GM18951 (cell line): Measurements from ENCODE around the gene LRRC32.

Experiments
- POLR2A ChIP-seq: IDR thresholded peaks from 4 replicates; pipeline ENCODE4 v1.6.1; 2011; ENCODE audit warnings: mild to moderate bottlenecking; ENCODE audit not compliant: insufficient read length, insufficient read depth; ENCODE audit errors: extremely low read depth
- in situ Hi-C: fragments of 300-500 bp; cut with MboI; formaldehyde crosslinking; loops from one replicate; pipeline ENCODE4 v1.12.0; 2022; ENCODE audit warnings: low sequenced_read_pairs, mixed read lengths, inconsistent platforms; ENCODE audit not compliant: unreplicated experiment

The LRRC32 gene

DNA sequence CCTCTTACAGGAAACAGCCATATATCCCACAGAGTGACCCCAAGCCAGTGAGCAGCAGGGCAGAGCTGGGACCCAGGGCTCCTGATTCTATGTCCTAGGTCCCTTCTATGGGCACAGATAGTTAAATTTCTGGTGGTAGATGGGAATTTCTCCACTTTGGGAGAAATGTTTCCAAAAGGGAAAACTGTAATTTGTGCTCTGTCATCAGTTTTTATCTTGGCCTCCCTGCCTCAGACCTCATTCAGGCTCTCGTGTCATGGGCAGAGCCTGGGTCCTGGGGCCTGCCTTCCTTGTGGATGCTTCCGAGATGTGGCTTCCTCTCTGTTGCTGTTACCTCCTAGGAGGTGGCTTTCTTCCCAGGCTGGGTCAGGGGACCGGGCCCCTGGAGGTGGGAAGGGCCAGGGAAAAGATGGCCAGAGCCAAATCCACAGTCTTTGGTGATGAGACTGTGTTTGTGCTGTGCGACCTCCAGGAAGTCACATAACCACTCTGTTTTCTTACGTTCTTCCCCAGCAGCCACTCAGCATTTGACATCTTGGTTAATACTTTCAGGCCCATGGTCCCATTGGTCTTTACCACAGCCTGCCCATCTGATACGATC is 8.6 kb downstream of the LRRC32 start:
- TF ChIP-seq POLR2A: no peak
- in situ Hi-C loops: no loop called here

- TF ChIP-seq POLR2A: no peak
- in situ Hi-C loops: no loop called here
Measured at GRCh38 chr11:76661306-76661751, 9.2 kb downstream of the LRRC32 start.

GRCh38 chr11:76660533-76661305 is 9.8 kb downstream of the LRRC32 start:
- in situ Hi-C loops: no loop called here
- no peak for TF ChIP-seq POLR2A

DNA sequence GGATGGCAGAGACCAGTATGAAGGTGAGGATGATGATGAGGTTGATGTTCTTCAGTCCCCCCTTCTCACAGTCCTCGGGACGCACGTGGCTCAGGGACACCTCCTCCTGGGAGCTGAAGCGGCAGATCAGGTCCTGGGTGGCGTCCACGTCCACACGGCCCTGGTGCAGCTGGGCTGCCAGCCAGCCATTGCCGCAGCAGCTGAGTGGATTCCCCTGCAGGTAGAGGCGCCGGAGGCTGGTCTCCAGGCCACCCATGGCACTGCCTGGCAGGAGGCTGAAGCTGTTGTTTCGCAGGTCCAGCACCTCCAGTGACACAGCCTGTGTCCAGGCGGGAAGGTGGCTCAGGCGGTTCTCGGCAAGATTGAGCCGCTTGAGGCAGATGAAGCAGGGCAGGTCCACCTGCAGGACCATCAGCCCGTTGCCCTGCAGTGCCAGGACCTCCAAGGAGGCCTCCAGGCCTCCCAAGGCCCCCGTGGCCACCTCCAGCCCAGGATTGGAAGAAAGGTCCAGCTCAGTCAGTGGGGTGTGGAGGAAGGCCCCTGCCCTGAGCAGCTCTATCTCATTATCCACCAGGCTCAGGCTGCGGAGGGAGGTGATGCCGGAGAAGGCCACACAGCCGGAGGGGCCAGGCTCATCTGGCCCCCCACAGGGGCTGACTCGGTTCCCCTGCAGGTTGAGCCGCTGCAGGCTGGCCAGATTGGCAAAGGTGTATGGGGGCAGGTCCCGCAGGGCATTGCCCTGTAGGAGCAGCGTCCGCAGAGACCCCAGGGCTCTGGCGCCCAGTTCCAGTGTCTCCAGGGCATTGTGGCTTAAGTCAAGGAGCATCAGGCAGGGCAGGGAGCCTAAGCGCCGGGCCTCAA is 10.6 kb downstream of the LRRC32 start:
- no peak for TF ChIP-seq POLR2A
- in situ Hi-C loops: no loop called here

DNA sequence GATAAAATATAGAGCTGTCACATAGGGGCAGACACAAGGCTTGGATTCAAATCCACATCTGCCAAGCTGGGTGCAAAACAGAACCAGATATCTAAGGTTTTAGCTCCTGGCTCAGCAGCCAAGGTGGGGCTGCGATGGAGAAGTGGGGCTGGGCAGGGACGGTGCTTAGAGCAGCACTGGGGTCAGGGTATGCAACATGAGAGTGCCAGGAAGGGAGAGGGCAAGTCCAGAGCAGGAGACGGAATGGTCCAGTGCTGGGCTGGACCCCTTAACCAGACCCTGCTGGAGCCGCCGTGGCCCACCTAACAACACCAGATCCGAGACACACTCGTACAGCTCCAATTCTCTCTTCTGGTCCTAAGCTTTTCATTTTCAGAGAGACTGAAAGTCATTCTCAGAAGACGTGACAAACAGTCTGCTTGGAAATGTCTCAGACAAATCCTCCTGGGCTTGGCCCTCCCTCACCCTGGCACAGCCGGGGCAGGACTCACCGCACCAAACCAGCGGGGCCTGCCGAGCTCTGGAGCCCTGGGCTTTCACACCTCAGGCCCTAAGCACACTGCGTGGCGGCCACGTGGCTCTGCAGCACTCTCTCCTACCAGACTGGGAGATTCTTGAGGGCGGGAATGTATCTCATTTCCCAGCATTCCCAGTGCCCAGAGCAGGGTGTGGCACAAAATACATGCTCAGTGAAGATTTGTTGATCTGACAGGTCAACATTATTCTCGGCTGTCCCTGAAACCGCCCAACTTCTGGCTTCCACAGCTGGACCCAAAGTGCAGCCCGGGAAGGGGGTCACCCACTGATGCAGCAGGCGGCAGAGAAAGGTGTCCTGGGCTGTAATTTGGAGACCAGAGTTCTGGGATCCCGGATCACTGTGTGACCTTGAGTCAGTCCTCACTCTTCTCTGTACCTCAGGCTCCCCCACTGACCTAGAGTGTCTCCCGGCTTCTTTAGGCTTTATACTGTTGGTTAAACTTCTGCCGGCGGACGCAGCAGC is 11.6 kb downstream of the LRRC32 start:
- no peak for TF ChIP-seq POLR2A
- in situ Hi-C loops: no loop called here

GRCh38 chr11:76658231-76658630 is 12.3 kb downstream of the LRRC32 start:
- no peak for TF ChIP-seq POLR2A
- in situ Hi-C loops: no loop called here

GRCh38 chr11:76657187-76658170 is 13.1 kb downstream of the LRRC32 start:
- in situ Hi-C loops: no loop called here
- TF ChIP-seq POLR2A: no peak

DNA sequence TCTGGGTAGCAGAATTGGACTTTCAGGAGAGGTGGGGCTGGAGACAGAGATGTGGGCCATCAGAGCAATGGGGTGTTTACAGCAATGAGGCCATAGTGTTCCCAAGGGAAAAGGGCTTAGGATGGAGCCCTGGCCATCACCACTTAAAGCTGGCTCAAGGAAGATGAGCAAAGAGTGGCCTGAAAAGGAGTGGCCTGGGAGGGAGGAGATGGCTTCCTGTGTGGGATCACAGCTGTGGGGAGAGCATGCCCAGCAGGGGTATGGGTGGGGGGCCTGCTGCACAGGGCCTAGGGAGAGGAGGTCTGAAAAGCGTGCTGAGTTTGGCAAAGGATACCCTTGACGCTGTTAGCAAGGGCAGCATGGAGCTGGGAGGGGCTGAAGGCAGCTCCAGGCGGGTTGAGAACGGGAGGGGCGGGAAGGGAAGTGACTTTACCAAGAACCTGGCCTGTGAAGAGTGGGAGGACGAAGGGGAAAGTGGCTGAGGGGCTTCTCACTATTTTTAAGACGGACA is 13.9 kb downstream of the LRRC32 start:
- TF ChIP-seq POLR2A: no peak
- in situ Hi-C loops: no loop called here

GRCh38 chr11:76656050-76656531 is 14.5 kb downstream of the LRRC32 start:
- in situ Hi-C loops: no loop called here
- no peak for TF ChIP-seq POLR2A

GRCh38 chr11:76655501-76656049 is 15.0 kb downstream of the LRRC32 start:
- in situ Hi-C loops: no loop called here
- TF ChIP-seq POLR2A: no peak

DNA sequence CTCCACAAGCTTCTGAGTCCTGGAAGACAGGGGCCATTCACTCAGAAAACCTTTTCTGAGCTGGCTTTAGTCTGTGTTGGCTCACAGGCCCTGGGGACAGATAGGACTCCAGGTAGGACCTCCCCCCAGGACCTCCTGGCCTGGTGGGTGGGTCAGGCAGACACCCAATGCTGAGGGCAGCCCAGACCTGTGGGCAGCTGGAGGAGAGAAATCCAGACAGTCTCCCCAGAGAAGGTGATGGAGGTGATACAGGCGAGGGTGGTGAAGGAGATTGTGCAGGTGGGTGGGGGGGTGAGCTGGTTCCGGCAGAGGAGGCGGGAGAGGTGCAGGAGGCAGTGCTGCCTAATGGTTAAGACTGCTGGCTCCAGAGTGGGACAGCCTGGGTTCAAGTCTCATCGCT is 15.6 kb downstream of the LRRC32 start:
- in situ Hi-C loops: no loop called here
- no peak for TF ChIP-seq POLR2A
